Measurements from ENCODE around the gene MYO5B. TPM values are rescaled to one million over a fixed set of nuclear protein-coding genes. Genes with fewer than 3 reads are reported as not detected.

Gene MYO5B
- total RNA-seq, 1 donor from 2014 or later = 9.8 TPM

DNA sequence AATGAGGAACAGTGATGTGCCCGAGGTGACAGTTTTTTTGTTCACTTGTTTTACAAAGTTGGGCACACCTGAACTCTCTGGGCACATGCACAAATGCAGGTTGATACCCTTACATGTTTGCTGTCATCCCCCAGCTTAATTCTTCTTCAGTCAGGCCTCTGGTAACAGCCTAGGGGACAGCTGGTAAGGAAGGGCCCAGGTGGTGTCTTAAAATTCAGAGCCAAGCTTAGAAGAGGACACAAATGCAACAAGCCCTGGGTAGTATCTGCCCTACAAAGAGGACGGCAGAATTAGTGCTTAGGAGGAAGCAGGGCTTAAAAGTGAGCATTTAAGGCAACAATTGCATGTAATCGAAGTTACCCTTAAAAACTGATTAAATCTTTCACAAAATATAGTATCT, 209.7 kb downstream of the MYO5B start:
- FAIRE-seq = no peak

DNA sequence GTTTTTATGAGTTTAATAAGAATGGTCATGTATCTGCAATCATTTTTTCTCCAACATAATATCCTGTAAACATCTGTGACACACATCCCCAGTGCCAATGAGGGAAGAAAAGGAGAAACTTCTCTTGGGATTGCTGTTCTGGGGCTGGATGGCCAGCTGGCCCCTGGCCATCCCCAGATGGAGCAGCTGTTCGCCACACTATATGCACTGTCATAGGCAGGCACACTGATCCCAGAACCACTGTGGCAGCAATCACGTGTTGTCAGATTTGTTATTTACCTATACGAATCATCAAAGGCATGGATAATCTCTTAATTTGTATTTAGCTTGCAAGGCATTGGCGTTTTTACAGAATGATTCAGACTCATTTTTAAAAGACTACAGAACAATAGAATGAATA, 214.1 kb downstream of the MYO5B start:
- FAIRE-seq (no peak), DNase-seq (ENCODE audit: low spot score in 2 of 2) (no peak)

More for the DNA sequence above, 209.7 kb downstream of the MYO5B start:
- DNase-seq (ENCODE audit: low spot score in 2 of 2) = no peak

DNA sequence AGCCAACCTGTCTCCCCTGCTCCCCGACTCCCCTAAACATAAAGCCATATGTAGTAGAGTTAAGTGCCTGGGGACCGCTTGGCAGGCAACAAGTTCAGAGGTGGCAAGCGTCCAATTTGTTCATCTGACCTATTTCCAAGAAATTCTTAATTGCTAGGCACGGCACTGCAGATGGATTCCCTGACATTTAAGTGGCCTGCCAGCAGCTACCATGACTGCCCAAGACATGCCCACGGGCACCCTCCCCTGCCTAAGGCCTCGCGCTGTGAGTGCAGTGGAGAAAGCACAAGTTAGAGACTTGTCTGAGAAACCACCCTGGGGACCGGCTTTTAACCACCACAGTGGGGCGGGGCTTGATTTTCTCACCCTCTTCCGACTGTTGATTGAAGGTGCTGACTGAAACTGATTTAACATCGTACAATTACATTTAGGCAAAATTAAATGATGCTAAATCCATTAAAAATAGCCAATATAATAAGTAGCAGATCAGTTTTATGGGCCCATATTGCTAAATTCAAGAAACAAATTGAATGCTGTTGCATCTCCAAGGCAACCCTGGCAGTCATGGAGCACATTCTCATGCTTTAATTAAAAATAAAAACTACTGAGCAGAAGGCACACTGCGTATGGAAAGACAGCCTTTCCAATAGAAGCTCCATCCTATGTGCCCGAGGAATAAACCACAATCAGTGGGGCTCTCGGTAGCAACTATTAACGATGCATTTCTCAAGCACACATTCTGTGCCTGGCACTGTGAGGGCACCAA, 218.0 kb downstream of the MYO5B start:
- DNase-seq (ENCODE audit: low spot score in 2 of 2) = no peak
- no peak for FAIRE-seq

DNA sequence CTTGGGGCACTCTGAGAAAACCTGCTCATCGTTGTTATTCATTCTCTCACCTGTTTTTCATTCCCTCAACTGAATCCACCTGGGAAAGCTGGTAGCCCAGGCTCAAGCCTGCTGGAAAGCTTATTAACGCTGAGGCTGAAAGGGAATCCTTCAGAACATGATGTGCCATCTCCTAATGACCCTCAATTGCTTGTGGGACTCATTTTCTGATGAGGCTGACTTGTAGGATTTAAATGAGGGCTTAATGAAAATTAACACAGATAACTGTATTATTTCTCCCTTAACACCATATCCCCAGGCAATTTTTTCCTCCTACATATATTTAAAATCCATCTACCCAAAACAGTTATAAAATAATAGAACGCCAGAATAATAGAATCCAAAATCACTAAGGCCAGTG, 218.9 kb downstream of the MYO5B start:
- FAIRE-seq = no peak
- no peak for DNase-seq (ENCODE audit: low spot score in 2 of 2)

DNA sequence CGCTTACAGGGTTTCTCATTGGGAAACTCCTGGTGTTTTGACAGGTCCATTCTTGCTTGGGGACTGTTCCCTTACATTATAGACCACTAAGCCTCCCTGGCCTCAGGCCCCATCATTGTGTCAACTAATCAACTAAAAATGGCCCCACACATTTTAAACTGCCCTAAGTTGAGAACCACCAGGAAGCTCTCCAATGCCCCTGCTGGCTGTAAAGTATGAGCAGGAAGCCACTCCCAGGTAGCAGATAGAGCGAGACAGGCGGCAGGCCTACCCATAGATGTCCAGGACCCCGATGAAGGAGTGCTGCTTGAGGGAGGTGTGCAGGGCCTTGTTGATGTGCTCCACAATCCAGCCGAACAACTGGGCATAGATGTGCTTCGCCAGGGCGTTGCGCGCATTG, 220.9 kb downstream of the MYO5B start:
- DNase-seq (ENCODE audit: low spot score in 2 of 2) (no peak), FAIRE-seq (no peak)

DNA sequence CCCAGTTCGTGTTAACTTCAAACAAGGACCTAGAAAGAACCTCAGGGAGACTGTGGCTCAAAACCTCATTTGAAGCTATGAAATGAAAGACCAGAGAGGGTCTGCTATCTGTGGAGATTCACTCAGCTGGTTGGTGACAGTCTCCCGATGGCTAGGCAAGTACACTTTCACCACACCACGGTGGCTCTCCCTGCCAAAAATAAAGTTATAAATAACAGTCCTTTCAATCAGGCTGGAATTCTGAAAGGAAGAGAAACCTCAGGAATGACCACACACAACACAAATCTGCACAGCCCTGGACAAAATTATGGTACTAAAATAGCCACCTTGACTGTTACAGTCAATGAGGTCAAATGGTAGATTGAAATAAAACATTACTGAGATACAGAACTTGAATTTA, 221.4 kb downstream of the MYO5B start:
- DNase-seq (ENCODE audit: low spot score in 2 of 2) = no peak
- FAIRE-seq = no peak

DNA sequence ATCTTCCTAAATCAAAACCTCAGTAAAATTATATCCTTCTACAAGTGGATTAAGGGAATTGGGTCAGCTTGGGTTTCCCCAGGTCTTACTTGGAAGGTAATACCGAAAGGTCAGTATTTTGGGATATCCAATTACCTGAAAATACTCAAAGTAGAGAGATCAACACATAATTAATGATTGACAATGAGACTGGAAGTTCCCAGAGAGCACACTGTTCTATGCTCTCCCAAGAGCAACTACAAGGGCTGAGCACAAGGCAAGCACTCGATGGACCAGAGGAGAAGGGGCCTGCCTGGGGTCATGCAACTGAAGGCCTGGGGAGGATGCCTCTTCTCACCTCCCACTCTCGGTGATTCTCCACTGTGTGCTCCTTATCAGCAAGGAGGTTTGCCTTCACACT, 222.4 kb downstream of the MYO5B start:
- no peak for FAIRE-seq
- DNase-seq (ENCODE audit: low spot score in 2 of 2) = no peak

DNA sequence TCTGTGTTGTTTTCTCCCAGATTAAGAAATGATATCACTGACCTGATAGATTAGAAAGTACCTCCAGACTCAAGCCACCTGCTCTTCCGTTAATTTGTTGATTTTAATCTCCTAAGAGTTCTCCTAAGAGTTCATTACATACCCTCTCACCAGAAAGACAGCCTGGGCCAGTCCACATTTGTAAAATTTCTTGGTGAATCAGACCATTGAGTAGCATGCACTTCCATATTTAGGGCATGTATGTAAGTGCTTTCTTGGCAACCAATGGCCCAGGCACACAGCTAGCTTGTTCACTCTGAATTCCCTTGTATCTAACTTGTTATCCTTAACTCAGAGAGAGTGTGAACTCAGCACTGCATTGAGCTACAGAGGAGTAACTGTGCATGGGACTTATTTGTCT, 223.5 kb downstream of the MYO5B start:
- DNase-seq (ENCODE audit: low spot score in 2 of 2) (no peak), FAIRE-seq (no peak)

DNA sequence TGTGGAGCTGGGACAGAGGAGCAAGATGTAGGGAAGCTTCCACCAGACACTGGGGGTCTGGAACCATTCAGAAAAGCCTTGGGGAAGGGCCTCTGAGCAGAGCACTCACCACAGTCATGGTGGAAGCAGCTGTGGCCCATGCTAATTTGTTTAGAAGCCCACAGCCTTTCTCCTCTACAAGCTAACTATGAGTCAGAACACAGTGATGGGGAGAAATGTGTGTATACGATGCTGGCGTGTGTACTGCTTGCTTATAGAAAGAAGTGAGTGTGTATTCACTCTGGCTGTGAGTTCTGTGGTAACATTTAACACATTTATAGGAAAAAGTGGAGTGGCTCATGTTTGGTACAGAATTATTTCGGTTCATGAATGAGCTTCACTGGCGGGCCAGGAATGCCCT, 224.6 kb downstream of the MYO5B start:
- no peak for DNase-seq (ENCODE audit: low spot score in 2 of 2)
- no peak for FAIRE-seq

DNA sequence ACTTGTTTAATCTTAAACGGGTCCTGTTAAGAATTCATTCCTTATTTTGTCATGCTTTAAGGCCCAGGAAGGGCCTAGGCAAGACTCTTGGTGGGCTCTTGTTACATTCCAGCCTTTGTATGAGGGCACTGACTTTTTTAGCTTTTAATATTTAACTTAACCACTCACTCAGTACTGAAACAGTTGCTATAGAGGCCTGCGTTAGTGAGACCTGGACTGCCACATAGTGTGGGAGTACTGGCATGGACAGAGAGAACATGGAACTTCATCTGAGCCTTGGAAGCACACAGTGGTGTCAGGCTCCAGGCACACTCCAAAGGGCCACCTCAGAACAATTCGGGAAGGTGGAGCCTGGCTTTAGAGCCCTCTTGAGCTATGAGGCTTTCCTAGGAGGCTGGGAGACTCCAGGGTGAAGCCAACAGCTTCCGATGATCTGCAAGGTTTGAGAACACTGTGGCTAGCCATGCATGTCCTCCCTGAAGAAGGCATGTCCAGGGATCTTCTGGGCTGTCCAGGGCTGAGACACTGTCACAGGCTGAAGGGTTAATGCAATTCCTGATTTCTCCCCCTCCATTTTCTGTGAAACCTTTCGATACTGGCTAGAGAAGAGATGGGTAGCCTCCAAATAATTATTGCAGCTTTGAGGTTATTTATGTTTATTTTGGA, 226.2 kb downstream of the MYO5B start:
- no peak for DNase-seq (ENCODE audit: low spot score in 2 of 2)
- no peak for FAIRE-seq

DNA sequence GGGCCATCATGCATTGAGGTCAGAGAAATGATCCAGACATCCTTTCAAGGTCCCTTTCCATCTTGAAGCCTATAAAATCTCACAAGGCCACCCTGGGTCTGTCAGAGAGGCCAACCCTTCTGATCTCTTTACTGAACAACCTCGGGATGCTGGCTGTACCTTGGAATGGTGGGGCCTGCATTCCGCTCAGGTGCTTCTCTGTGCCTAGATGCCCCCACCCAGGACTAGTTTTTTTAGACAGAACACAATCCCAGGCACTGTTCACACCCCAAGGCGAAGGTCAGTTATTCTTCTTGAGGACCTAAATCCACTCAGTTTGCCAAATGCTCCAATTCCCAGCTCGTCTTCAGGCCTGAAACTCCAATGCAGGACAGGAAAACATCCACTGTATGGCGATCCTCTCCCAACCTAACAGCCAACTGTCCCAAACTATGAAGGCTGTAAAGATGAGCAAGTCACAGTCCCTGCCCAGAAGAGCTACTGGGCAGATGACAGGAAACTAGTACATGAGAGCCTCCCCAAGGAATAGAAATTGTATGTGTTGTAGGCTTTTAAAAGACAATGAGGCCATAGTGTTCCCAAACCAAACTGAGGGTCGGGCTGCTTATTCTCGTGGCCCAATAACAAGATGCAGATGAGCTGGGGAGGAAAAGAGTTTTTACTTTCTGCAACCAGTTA, 227.2 kb downstream of the MYO5B start:
- FAIRE-seq (no peak), DNase-seq (ENCODE audit: low spot score in 2 of 2) (no peak)

DNA sequence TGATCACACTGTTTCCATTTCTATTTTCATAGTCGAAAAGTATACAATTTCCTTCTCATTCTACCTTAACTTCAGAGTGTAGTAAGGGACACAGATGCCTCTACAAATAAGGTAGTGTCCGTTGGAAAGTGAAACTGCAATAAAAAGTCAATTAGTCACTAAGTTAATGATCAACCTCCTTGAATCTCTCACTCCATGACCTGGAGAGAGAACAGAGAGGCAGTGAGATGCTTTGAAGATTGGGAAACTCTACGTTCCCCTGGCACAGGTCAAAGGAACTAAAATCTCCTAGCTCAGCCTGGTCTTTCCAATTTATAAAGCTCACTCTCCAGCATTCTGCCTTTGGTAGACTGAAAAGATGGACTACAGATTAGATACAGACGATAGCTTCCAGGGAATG, 227.8 kb downstream of the MYO5B start:
- DNase-seq (ENCODE audit: low spot score in 2 of 2) = no peak
- FAIRE-seq = no peak

DNA sequence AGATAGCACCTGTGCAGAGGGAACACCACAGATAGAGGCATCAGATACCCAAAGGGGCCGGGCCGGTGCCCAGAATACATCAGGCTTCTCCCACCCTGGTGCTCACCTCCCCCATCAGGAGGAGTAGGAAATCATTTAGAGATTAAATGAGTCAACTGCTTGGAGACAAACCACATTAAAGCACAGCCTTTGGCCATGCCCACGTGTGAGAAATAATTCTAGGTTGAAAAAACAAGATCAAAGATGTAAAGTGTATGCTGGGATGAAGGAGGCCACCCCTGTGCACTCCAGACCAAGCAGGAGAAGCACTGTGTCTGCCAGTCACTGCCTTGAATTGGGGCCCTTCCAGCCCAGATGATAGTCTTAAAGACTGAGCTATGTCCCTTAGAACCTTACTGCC, 228.9 kb downstream of the MYO5B start:
- DNase-seq (ENCODE audit: low spot score in 2 of 2) = no peak
- FAIRE-seq = no peak

DNA sequence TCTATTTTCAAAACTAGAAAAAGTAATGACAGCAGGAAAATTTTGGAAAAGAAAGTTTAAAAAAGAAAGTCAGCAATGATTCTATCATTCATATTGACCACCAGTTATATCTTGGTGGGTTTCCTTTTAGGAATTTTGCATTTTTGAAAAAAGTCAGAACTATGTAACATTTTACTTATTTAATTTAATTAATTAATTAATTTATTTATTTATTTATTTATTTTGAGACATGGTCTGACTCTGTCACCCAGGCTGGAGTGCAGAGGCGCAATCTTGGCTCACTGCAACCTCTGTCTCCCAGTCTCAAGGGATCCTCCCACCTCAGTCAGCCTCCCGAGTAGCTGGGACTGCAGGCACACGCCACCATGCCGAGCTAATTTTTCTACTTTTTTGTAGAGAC, 231.7 kb downstream of the MYO5B start:
- DNase-seq (ENCODE audit: low spot score in 2 of 2) = no peak
- FAIRE-seq = no peak

DNA sequence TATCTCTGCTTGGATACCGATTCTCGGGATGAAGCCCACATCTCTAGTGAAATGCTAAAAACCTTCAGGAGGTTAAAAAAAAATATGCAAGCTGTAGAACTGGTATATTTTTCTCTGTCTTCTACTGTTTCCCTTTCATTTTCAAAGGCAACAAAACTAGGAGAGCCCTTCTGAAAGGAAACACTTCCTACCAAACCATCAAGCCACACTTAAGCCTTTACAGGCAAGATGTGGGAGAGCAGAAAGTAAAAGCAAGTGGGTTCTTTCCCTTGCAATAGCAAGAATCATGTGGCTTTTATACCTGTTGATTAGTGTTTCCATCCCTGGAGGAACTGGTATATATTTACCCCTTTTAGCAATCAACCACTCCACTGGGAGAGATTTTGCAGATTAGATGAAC, 233.7 kb downstream of the MYO5B start:
- DNase-seq (ENCODE audit: low spot score in 2 of 2) (no peak), FAIRE-seq (no peak)

DNA sequence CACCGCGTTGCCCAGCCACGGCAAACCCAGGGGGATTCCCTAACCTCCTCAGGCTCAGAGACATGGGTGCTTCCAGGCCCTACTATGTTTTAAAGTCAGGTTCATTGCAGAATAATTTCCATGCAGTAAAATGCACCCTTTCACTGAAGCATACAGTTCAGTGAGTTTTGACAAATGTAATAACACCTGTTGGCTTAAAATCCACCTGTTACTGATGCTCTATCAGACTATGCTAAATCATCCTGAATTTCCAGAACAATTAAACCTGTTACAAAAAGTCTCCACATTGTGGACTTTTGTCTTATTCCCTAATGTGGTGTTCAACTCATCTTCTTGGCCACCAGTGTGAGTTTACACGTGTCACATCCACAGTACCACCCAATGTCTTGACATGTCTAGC, 234.6 kb downstream of the MYO5B start:
- no peak for DNase-seq (ENCODE audit: low spot score in 2 of 2)
- no peak for FAIRE-seq

DNA sequence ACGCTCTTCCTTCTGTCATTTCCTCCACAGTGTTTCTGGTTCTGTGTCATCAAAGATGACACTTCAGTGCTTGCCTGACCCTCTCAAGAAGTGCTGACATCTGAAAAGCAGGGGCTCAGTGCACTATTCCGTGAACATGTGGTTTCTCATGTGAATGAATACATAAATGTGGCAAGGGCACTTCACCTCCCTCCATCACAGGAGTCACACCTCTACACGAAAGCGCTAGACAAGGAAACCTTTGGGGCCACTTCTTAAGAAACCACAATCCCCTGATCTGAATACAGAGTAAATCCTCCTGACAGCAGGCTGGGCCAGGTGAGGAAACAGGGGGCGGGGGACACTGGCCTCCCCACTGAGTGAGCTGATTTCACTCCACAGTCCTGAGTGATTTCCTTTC, 235.8 kb downstream of the MYO5B start:
- no peak for DNase-seq (ENCODE audit: low spot score in 2 of 2)

DNA sequence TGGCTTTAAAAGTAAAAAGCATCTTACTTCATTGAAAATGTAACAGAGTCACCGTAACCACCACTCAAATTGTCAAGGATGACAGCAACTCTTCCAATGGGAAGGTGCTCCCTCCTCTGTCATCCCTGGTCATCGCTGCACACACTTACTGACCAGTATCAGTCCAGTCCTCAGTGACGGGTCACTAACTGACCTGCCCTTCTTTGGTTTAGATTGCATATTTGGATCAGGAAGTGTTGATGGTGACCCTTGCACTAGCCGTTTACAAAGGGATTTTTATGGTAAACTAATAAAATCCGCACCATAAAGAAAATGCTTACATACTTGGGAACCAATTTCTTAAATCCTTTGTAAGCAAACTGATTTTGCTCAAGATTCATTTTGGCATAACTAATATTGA, 239.7 kb downstream of the MYO5B start:
- DNase-seq (ENCODE audit: low spot score in 2 of 2) (no peak), FAIRE-seq (no peak)

More for the DNA sequence above, 235.8 kb downstream of the MYO5B start:
- FAIRE-seq = no peak

DNA sequence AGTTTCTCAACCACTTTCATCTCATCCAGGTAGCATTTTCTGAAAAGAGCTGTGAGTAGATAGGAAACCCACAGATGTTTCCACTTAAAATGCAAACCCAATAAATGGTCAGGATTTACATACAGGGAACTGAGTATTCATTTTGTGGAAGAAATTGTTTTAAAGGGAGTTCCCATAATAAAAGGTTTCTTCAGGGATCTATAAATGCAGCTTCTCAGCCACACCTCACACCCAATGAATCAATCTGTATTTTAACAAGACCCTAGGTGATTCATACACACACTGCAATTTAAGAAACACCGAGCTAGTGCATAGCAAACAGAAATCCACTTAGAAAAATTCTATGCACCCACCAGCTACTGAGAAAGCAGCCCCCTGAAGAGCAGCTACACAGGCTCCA, 241.6 kb downstream of the MYO5B start:
- DNase-seq (ENCODE audit: low spot score in 2 of 2) (no peak), FAIRE-seq (no peak)

DNA sequence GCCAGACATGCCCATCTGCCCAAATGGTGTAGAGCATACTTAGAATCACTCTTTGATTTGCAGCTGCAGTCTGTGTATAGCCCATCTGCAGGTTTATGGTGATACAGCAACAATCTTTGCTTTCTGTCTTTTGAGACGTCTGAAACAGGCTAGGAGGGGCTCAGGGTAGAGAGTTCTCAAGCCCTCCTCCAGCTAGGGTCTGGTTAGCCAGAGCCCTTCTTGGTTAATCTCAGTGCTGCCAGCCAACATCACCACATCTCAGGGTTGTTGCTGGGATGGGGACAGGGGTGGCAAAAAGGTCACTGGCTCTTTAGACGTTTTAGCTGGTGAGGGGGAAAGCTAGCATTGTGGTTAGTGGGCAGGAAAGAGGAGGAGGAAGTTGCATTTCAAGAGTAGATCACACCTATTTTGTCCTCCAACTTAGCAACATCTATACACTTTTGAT, 245.0 kb downstream of the MYO5B start:
- DNase-seq (ENCODE audit: low spot score in 2 of 2) (no peak), FAIRE-seq (no peak)

DNA sequence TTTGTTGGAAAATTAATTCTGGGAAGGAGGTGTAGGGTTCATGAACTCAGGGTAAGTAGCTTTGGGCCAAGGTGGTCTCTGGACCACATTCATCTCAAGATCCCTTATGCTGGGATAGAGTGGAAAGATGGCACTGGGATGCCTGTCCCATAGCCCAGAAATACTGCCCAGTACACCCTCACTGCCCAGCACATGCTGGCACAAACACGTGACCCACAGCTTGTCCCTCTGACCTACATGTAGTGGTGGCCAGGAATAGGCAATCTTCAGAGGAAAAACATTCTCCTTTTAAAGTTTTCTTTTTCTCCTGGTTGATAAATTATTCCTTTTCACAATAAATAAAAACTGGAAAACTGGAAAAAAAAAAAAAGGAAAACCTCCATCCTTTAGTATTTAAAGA, 246.0 kb downstream of the MYO5B start:
- FAIRE-seq (no peak), DNase-seq (ENCODE audit: low spot score in 2 of 2) (no peak)

DNA sequence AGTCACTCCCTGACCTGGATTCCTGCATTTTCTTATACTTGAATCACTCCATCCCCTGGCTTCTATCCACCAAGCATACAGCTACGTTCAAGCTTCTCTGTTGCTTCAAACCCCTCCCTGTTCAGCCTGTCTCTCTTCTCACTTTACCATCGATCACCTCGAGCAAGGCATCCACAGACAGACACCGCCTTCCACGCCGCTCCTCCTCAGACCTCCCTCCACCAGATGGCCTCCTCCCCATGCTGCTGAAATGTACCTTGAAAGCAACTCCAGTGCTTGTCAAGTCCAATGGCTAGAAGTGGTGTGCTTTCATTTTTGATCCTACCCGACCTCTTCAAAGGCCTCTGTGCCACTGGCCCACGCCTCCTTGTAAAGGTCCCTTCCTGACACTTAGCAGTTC, 250.3 kb downstream of the MYO5B start:
- no peak for DNase-seq (ENCODE audit: low spot score in 2 of 2)
- no peak for FAIRE-seq

All from frontal cortex (tissue), 4 donors.